Smooth muscle cell (in vitro differentiated cells): ENCODE measurements around the gene REN. TPM values are rescaled to one million over a fixed set of nuclear protein-coding genes. Genes with fewer than 3 reads are reported as not detected.

ENCODE experiments used
- DNase-seq: peaks from one replicate; lab custom pipeline; 2025; ENCODE audit not compliant: unreplicated experiment; lab: John Stamatoyannopoulos, UW
- H2AFZ ChIP-seq: fragments of 200-600 bp; sonication (generic); 2 replicates; pipeline ENCODE4 v1.6.0; 2016; ENCODE audit warnings: antibody characterized with exemption, low read depth, mild to moderate bottlenecking
- H3F3A ChIP-seq: fragments of 200-600 bp; sonication (generic); 2 replicates; pipeline ENCODE4 v1.6.0; 2017; ENCODE audit warnings: antibody characterized with exemption, low read depth
- H3K27ac ChIP-seq: fragments of 200-600 bp; sonication (generic); 2 replicates; pipeline ENCODE4 v1.5.1; 2016; ENCODE audit warnings: low read depth, mild to moderate bottlenecking
- H3K27me3 ChIP-seq: fragments of 200-600 bp; sonication (generic); 2 replicates; pipeline ENCODE4 v1.6.1; 2016; ENCODE audit warnings: low read depth, mild to moderate bottlenecking
- H3K36me3 ChIP-seq: fragments of 200-600 bp; sonication (generic); 2 replicates; pipeline ENCODE4 v1.5.1; 2016; ENCODE audit warnings: low read depth
- H3K4me1 ChIP-seq: fragments of 200-600 bp; sonication (generic); 2 replicates; pipeline ENCODE4 v1.5.1; 2016; ENCODE audit warnings: low read depth
- H3K4me2 ChIP-seq: fragments of 200-600 bp; sonication (generic); 2 replicates; pipeline ENCODE4 v1.6.0; 2016; ENCODE audit warnings: mild to moderate bottlenecking
- H3K4me3 ChIP-seq: fragments of 200-600 bp; sonication (generic); 2 replicates; pipeline ENCODE4 v1.5.1; 2016; ENCODE audit warnings: mild to moderate bottlenecking
- H3K79me2 ChIP-seq: fragments of 200-600 bp; sonication (generic); 2 replicates; pipeline ENCODE4 v1.6.0; 2016; ENCODE audit warnings: low read depth, mild to moderate bottlenecking
- H3K9ac ChIP-seq: fragments of 200-600 bp; sonication (generic); 2 replicates; pipeline ENCODE4 v1.6.0; 2016; ENCODE audit warnings: low read depth
- H3K9me3 ChIP-seq: fragments of 200-600 bp; sonication (generic); replicated peaks from 2 replicates; pipeline ENCODE4 v1.5.1; 2016; ENCODE audit warnings: low read depth
- H4K20me1 ChIP-seq: fragments of 200-600 bp; sonication (generic); 2 replicates; pipeline ENCODE4 v1.6.0; 2016; ENCODE audit warnings: low read depth
- WGBS: methylation state at CpG from one replicate; pipeline ENCODE4 v1.1.7; 2016; ENCODE audit warnings: low lambda C conversion rate; 5-methylcytosine and 5-hydroxymethylcytosine counted together
- polyA plus RNA-seq: library from polyadenylated mRNA; unstranded; fragments of >200 nt; fragmentation: Nextera tagmentation; extraction: Ambion mirVana; gene quantifications from 2 replicates; pipeline ENCODE4 v1.2.1, GENCODE V29; 2016
- total RNA-seq: library from RNA; depleted of rRNA; stranded (reverse); fragments of >200 nt; gene quantifications from 2 replicates; pipeline ENCODE4 v1.2.3, GENCODE V29; 2014
- TF ChIP-seq, protein P1 (sequence below): fragments of 200-600 bp; sonication (generic); IDR thresholded peaks from 2 replicates; pipeline ENCODE4 v1.5.1; 2017; ENCODE audit warnings: borderline replicate concordance, mild to moderate bottlenecking, antibody characterized with exemption; ENCODE audit not compliant: insufficient read depth, poor library complexity, severe bottlenecking

Gene REN
- total and polyA plus RNA-seq, 2 experiments from 2014 or later, result not detected

DNA sequence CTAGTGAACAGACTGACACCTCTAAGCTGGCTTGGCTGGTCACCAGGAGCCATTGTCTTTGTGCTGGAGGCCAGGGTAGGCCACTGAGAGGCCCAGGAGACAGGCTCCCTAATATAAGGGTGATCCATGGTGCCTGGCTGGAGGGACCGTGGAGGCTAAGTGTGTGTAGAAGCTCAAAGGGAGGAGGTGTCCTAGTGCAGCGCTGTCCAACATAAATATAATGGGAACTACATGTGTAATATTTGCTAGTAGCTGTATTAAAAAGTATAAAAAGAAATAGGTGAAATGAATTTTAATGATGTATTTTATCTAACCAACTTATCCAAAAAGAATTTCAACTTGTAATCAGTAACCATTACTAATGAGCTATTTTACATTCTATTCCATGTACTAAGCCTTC is 58.2 kb downstream of the REN start:
- Histone ChIP-seq H3K27ac (no peak overlapping the region), H3K9ac (no peak overlapping the region), H3K4me1 (peaks cover 27% of the 10 kb centered on the region), H3K27me3 (no peaks in the 10 kb centered on the region), H3K4me3 (no peak overlapping the region), H3K79me2 (peaks cover 4% of the 10 kb centered on the region), H3K36me3 (no peaks in the 10 kb centered on the region), H2AFZ (no peak overlapping the region), H4K20me1 (no peaks in the 10 kb centered on the region), H3F3A (no peaks in the 10 kb centered on the region), H3K4me2 (no peak overlapping the region), H3K9me3 (no peaks in the 10 kb centered on the region)
- TF ChIP-seq, protein P1, sequence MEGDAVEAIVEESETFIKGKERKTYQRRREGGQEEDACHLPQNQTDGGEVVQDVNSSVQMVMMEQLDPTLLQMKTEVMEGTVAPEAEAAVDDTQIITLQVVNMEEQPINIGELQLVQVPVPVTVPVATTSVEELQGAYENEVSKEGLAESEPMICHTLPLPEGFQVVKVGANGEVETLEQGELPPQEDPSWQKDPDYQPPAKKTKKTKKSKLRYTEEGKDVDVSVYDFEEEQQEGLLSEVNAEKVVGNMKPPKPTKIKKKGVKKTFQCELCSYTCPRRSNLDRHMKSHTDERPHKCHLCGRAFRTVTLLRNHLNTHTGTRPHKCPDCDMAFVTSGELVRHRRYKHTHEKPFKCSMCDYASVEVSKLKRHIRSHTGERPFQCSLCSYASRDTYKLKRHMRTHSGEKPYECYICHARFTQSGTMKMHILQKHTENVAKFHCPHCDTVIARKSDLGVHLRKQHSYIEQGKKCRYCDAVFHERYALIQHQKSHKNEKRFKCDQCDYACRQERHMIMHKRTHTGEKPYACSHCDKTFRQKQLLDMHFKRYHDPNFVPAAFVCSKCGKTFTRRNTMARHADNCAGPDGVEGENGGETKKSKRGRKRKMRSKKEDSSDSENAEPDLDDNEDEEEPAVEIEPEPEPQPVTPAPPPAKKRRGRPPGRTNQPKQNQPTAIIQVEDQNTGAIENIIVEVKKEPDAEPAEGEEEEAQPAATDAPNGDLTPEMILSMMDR, result no peak
- WGBS, result 88% methylated on average over 2 of the region's 2 CpGs
- no peak for DNase-seq

DNA sequence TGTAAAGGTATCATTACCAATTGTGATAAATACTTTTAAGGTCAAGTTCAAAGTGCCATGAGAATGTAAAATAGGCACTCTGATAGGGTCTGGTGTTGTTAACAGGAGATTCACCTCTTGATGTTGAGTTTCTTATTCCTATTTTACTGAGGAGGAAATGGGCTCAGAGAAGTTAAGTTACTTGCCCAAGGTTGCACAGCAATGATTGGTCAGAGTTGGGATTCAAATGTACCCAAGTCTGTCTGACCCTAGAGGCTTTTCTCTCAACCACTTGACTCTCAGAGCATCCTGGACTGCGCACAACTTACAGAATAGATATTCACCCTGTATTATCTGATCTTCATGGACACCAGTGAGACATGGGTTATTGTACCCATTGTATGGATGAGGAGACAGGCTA is 59.3 kb downstream of the REN start:
- Histone ChIP-seq H3K36me3 (no peaks in the 10 kb centered on the region), H3K9ac (no peak overlapping the region), H3K79me2 (peaks cover 4% of the 10 kb centered on the region), H3K27me3 (no peaks in the 10 kb centered on the region), H3F3A (no peaks in the 10 kb centered on the region), H3K4me2 (no peak overlapping the region), H3K4me3 (no peak overlapping the region), H3K9me3 (no peaks in the 10 kb centered on the region), H3K27ac (no peak overlapping the region), H2AFZ (no peak overlapping the region), H3K4me1 (peaks cover 29% of the 10 kb centered on the region), H4K20me1 (no peaks in the 10 kb centered on the region)
- no peak for DNase-seq
- 100% methylated on average over 1 of the region's 1 CpG for WGBS
- TF ChIP-seq, protein P1, result no peak

DNA sequence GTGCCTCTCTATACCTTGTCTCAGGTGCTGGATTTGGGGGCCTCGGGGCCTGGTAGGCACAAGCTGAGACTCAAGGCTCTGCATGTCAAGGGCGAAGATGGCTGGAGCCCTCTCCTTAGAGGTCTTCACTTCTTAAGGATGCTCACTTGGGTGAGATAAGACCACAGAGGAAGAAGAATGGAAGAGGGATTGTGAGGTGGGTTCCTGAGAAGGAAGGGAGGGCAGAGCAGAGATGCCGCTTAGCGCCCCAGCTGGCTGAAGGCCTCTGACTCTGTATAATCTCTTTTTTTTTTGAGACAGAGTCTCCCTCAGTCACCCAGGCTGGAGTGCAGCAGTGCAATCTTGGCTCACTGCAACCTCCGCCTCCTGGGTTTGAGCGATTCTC is 61.0 kb downstream of the REN start:
- Histone ChIP-seq H3K4me2 (no peak overlapping the region), H3K27me3 (no peaks in the 10 kb centered on the region), H4K20me1 (no peaks in the 10 kb centered on the region), H3K79me2 (no peaks in the 10 kb centered on the region), H2AFZ (no peak overlapping the region), H3K9ac (no peak overlapping the region), H3K27ac (no peak overlapping the region), H3K9me3 (no peaks in the 10 kb centered on the region), H3F3A (no peaks in the 10 kb centered on the region), H3K4me1 (peaks cover 29% of the 10 kb centered on the region), H3K4me3 (no peak overlapping the region), H3K36me3 (no peaks in the 10 kb centered on the region)
- WGBS, result 96% methylated on average over 6 of the region's 6 CpGs
- TF ChIP-seq, protein P1, result no peak
- no peak for DNase-seq

Other genes starting within 250 kb of the REN start
- gene SOX13, start 93.2 kb downstream of the REN start, total RNA-seq, result 2.3 and 2.6 TPM in 2 replicates
- gene SOX13, start 93.2 kb downstream of the REN start, polyA plus RNA-seq, result 0.41 and 7.0 TPM in 2 replicates
- gene ETNK2, start 14.3 kb downstream of the REN start, total RNA-seq, result 3.7 and 21.4 TPM in 2 replicates
- 8.9 and 17.3 TPM in 2 replicates for gene ETNK2, start 14.3 kb downstream of the REN start, polyA plus RNA-seq
- gene KISS1, start 30.2 kb upstream of the REN start, total RNA-seq, result 0.72 TPM in 1 of 2 replicates, not detected in the other
- gene KISS1, start 30.2 kb upstream of the REN start, polyA plus RNA-seq, result 1.2 and 1.4 TPM in 2 replicates
- gene GOLT1A, start 47.7 kb upstream of the REN start, total RNA-seq, result 0.54 TPM in 1 of 2 replicates, not detected in the other
- gene GOLT1A, start 47.7 kb upstream of the REN start, polyA plus RNA-seq, result 0.76 TPM in 1 of 2 replicates, not detected in the other
- gene PLEKHA6, start 193.6 kb upstream of the REN start, total RNA-seq, result 0.45 and 0.67 TPM in 2 replicates
- gene PLEKHA6, start 193.6 kb upstream of the REN start, polyA plus RNA-seq, result 0.85 and 2.5 TPM in 2 replicates
- gene PPP1R15B, start 245.5 kb upstream of the REN start, total RNA-seq, result 68.1 and 74.8 TPM in 2 replicates
- gene PPP1R15B, start 245.5 kb upstream of the REN start, polyA plus RNA-seq, result 24.1 and 25.0 TPM in 2 replicates